ENCODE data around the gene TGFA.

GRCh38 chr2:70442301-70443077, 111.1 kb downstream of the TGFA start:
- TF ChIP-seq EZH2 (IDR thresholded peaks at IDR 0.05; ENCODE audit: low read length, missing control alignments) (no peak), CTCF (conservative IDR thresholded peaks at IDR 0.05 in 1 of 2, IDR thresholded peaks at IDR 0.05 in 1 of 2; ENCODE audit: low read depth in 1 of 2, low read length in 2 of 2) (no peak)

Data from fibroblast of lung (primary cell).